Pulmonary artery endothelial cell (primary cell): Measurements from ENCODE around the gene ANO2. TPM values are rescaled to one million over a fixed set of nuclear protein-coding genes. Genes with fewer than 3 reads are reported as not detected.

Experiments
- DNase-seq: peaks from one replicate; pipeline ENCODE4 v3.0.0-alpha.2; 2011; ENCODE audit warnings: low read depth, low spot score
- total RNA-seq: library from RNA; depleted of rRNA; stranded (reverse); fragments of >200 nt; gene quantifications from 2 replicates; pipeline ENCODE4 v1.2.3, GENCODE V29; 2014

Gene ANO2
- total RNA-seq, result 9.4 and 12.7 TPM in 2 replicates

GRCh38 chr12:5945071-5946008, at the start of gene ANO2:
TSS of gene ANO2 (minus strand) at chr12:5945259. CDS start at chr12:5945217, 42 bp downstream.
- DNase-seq, result no peak

GRCh38 chr12:5989621-5990020, 44.6 kb upstream of the ANO2 start:
- DNase-seq, result no peak

DNA sequence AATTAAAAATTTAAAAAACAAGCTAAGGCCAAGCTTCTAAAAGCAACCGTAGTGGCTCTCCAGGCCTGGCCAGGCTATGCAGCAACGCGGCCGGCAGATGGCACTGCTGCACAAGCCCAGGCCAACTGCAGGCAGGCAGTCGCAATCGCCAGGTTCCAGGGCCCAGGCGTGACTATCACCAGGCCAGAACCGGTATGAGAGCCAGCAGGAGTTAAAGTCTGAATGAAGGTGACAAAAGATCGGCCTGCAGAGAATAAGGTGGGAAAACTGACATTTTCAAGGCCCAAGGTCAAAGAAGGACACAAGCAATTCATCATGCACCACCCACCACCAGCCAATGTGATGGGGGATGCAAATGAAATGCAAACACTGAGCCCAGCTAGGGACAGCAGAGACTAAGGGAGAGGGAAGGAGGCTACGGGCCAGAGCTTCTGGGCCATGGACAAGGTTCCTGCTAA, 43.6 kb upstream of the ANO2 start:
- DNase-seq, result peak; percentile 24

DNA sequence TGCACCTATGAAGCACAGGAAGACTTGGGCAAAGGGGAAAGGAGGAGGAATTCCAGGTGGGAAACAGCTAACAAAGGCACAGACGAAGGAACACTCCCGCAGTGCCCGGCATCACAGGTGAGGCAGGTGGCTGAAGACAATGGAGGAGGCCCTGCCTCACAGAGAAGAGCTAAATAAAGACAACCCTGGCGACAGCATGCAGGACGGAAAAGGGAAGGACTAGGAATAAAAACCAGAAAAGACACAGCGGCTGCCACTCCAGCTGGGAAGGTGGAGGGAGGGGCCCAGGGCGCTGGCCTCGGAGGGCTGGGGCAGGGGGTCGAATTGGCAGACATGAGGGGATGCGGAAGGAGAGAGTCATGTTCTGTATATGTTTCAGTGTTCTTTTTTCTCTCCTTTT, 43.0 kb upstream of the ANO2 start:
- no peak for DNase-seq

DNA sequence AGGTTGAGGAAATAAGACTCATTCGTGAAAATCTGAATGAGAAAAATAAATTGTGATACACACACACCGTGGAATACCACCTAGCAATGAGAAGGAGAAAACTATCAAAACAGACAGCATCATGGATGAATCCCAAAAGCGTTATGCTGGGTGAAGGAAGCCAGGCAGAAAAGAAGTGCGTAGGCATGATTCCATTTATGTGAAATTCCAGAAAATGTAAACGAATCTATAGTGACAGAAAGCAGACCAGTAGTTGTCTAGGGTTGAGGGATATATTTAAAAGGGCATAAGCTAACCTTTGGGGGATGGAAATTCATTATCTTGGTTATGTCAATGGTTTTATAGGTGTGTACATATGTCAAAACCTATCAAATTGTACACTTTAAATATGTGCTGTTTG, 42.5 kb upstream of the ANO2 start:
- no peak for DNase-seq

GRCh38 chr12:5985471-5985870, 40.4 kb upstream of the ANO2 start:
- no peak for DNase-seq

DNA sequence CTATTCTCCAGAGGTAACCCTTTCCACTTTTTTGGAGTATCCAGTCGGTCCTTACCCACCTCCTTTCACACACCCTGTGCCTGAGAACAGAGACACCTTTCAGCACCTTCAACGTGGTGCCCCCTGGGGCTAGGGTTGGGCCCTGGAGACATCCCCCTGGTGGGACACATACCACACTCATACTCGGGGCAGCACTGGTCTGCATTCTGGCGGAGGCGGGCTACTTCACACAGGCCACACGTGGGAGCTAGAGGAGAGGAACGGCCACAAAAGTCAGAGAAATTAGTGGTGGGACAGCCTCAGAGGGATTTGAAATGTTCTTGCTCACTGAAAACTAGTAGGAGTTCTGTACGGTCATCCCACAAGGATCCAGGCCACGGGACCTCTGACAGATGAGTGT, 39.8 kb upstream of the ANO2 start:
- no peak for DNase-seq

DNA sequence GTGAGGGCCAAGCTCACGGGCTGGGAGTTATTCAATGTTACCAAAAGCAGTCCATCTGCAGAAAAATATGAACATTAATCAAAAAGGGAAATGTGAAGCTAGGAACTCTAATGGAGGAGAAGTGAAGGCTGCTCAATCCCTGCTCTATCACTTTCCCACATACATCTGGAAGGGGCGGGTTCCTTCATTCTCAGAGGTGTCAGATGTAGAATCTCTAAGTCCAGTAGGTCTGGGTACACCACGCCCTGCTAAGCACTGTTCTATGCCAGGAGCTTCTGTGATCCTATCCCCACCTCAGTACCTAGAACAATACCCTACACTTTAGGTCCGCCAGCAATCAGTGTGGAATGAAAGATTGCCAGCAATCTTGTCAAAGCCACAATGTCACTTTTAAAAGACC, 37.0 kb upstream of the ANO2 start:
- no peak for DNase-seq

- no peak for DNase-seq
These were observed 32.5 kb upstream of the ANO2 start for GRCh38 chr12:5977556-5977955.

GRCh38 chr12:5976711-5977110, 31.7 kb upstream of the ANO2 start:
- no peak for DNase-seq

GRCh38 chr12:5976196-5976595, 31.1 kb upstream of the ANO2 start:
- DNase-seq, result no peak

DNA sequence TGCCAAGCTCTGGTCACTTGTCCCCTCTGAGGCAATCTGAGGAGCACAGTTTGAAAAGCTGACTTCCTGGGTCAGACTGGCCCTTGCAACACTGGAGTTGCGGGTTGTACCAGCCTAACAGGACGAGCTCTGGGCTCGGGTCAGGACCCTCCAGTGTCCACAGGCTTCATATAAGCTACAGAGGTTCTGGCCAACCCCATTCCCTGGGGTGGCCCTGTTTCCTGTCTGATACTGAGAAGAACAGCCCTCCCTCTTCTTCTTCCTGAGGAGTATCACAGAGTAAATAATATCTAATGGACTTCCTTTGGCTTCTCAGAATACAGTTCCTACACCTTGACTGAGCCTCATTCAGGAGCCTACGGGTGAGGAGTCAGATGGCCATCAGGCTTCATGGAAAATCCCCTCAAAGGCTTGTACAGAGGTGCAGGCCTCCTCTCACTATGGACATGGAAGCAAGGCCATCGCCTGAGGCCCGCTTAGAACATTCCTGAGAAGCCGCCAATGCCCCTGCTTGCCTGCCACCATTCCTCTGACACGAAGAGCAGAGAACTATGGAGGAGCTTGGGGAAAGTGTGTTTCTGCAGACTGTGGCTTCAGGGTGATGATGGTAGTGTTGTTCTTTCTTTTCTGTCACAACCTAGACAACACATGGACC, 28.5 kb upstream of the ANO2 start:
- no peak for DNase-seq

GRCh38 chr12:5972387-5972786, 27.3 kb upstream of the ANO2 start:
- DNase-seq, result no peak

DNA sequence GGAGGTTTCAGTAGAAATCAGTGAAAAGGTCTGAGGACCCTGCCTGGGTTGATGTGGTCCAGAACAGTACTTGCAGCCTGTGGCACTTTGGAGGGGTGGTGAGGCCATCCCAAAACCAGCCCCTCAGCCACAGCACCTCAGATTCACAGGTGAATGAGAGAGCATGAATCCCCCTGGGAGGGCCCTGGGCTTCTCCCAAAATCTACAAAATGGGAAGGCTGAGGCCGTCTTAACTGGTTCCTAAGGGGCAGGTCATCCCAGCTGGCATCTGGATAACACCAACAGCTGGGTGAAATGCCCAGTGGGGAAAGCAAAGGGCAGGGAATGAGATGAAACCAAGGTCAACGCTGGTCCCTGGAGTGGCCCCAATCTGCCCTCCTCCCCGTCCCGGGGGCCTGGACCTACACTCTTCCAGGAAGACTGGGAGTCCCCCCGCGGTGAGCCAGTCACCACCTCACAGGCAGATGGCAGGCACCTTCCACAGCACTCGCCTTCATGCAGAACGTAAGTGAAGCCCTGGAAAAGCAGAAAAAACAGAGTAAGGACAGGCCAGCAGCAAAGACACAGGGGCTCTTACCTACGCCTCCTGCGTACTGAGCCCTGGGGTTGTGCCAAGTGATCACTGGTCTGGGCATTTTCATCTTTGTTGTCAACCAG, 26.3 kb upstream of the ANO2 start:
- DNase-seq, result no peak

- no peak for DNase-seq
These were observed 25.1 kb upstream of the ANO2 start for GRCh38 chr12:5969974-5970690.

- DNase-seq, result no peak
These were observed 24.3 kb upstream of the ANO2 start for GRCh38 chr12:5969156-5969973.

GRCh38 chr12:5967645-5968415, 22.8 kb upstream of the ANO2 start:
- DNase-seq, result no peak

DNA sequence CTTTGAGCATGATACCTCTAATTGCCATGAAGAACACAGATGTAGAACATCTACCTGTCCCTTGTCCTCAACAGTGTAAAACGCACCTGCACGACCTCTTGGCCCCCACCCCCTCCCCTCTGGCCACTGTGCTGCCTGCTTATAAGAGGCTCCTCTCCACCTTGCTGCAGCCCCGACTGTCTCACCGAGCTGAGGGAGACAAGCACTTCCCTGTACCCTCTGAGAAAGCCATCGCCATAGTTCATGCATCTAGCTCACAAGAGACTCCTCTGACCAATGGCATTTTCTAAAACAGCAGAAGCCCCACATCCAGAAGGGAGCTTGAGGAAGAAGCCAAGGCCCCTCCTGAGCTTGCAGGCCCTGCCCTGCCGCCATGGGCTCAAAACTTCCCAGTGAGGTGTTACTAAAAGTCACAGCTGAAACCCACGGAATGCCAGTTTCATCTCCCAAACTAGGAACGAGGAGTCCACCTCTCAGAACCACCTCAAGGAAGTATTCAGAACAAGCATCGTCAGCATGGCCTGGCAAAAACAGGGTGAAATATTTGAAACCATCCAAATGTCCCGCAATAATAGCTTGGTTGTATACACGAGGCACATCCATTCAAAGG, 21.5 kb upstream of the ANO2 start:
- no peak for DNase-seq

DNA sequence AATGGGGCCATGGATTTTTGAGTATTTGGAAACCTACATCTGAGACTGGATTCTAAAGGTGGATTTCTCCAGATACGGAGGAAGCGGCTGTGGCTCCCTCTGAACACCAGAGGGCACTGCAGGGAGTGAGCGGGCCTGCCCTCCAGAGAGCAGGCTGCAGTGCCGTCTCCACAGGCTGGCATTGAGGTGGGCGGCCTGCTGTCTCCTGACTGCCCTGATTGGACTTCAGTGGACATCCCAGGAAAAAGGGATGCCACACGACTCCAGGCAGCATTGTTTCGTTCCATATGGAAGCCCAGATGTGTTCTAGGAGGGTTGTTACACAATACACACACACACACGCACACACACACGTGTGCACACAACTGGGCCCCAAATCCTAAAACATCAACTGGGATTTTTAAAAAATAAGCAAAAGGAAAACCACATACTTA, 20.9 kb upstream of the ANO2 start:
- no peak for DNase-seq
